HEK293 (cell line): Measurements from ENCODE around the gene UGT2B10.
"Not testable (repeated sequence)": the region's sequence is repeated elsewhere in the genome, so short reads cannot be mapped to it uniquely, and the experiment has no call there.

ENCODE experiments used
- CTCF ChIA-PET: fragments of 350-600 bp; formaldehyde crosslinking; extraction: SDS; loops from one replicate; lab custom pipeline; 2021; ENCODE audit warnings: antibody characterized with exemption; lab: Yijun Ruan, JAX
- POLR2A ChIA-PET: fragments of 300-600 bp; formaldehyde crosslinking; extraction: SDS; loops from one replicate; lab custom pipeline; 2020; ENCODE audit warnings: antibody characterized with exemption, inconsistent platforms; lab: Yijun Ruan, JAX
- H3K27ac ChIP-seq: fragments of 200-500 bp; sonication (Bioruptor generic); 2 replicates; pipeline ENCODE4 v1.5.1; 2014; ENCODE audit warnings: low read depth, low read length, control low read depth, inconsistent platforms; ENCODE audit errors: extremely low read depth
- H3K36me3 ChIP-seq, 2 experiments: fragments of 200-500 bp in 1 of 2; sonication (Bioruptor generic) in 1 of 2; 1 replicate in 1 of 2; 2 replicates in 1 of 2; pipeline ENCODE4 v1.5.1; 2014 to 2017; ENCODE audit warnings: inconsistent platforms in 2 of 2, low read length in 2 of 2; ENCODE audit not compliant: control insufficient read depth in 2 of 2, insufficient read depth in 1 of 2
- H3K4me1 ChIP-seq: fragments of 200-500 bp; sonication (Bioruptor generic); 2 replicates; pipeline ENCODE4 v1.5.1; 2014; ENCODE audit warnings: mild to moderate bottlenecking, low read length, inconsistent platforms; ENCODE audit not compliant: control insufficient read depth, insufficient read depth
- H3K4me3 ChIP-seq: 2 replicates; pipeline ENCODE4 v1.5.1; 2011; ENCODE audit warnings: low read depth, mild to moderate bottlenecking, control low read depth, low read length, moderate library complexity
- H3K9me3 ChIP-seq: fragments of 200-500 bp; sonication (Bioruptor generic); 2 replicates; pipeline ENCODE4 v1.5.1; 2014; ENCODE audit warnings: low read depth, low read length, inconsistent platforms; ENCODE audit not compliant: control insufficient read depth, insufficient read depth
- GLIS2 ChIP-seq: fragments of 450-650 bp; formaldehyde crosslinking; IDR thresholded peaks from 2 replicates; pipeline ENCODE4 v1.5.1; 2016; ENCODE audit warnings: missing biosample characterization, missing genetic modification characterization
- KLF17 ChIP-seq: fragments of 450-650 bp; formaldehyde crosslinking; IDR thresholded peaks from 2 replicates; pipeline ENCODE4 v1.5.1; 2016; ENCODE audit warnings: missing biosample characterization, missing genetic modification characterization
- SP2 ChIP-seq: fragments of 450-650 bp; formaldehyde crosslinking; IDR thresholded peaks from 2 replicates; pipeline ENCODE4 v1.5.1; 2016; ENCODE audit warnings: missing biosample characterization, missing genetic modification characterization
- ZBTB11 ChIP-seq: fragments of 450-650 bp; formaldehyde crosslinking; conservative IDR thresholded peaks from 2 replicates; pipeline ENCODE4 v1.5.1; 2016; ENCODE audit warnings: low read depth, missing biosample characterization, missing genetic modification characterization
- ZBTB17 ChIP-seq: fragments of 450-650 bp; formaldehyde crosslinking; IDR thresholded peaks from 2 replicates; pipeline ENCODE4 v1.5.1; 2016; ENCODE audit warnings: missing biosample characterization, missing genetic modification characterization
- ZBTB49 ChIP-seq: fragments of 450-650 bp; formaldehyde crosslinking; IDR thresholded peaks from 2 replicates; pipeline ENCODE4 v1.5.1; 2016; ENCODE audit warnings: missing biosample characterization, missing genetic modification characterization, low read depth
- ZNF148 ChIP-seq: fragments of 450-650 bp; formaldehyde crosslinking; IDR thresholded peaks from 2 replicates; pipeline ENCODE4 v1.5.0; 2017; ENCODE audit warnings: missing biosample characterization, missing genetic modification characterization, borderline replicate concordance
- ZNF302 ChIP-seq: fragments of 450-650 bp; formaldehyde crosslinking; IDR thresholded peaks from 2 replicates; pipeline ENCODE4 v1.5.1; 2016; ENCODE audit warnings: missing biosample characterization, missing genetic modification characterization, low read depth
- ZNF423 ChIP-seq: fragments of 450-650 bp; formaldehyde crosslinking; IDR thresholded peaks from 2 replicates; pipeline ENCODE4 v1.5.1; 2016; ENCODE audit warnings: missing biosample characterization, missing genetic modification characterization
- ZNF488 ChIP-seq: fragments of 450-650 bp; formaldehyde crosslinking; IDR thresholded peaks from 2 replicates; pipeline ENCODE4 v1.5.1; 2016; ENCODE audit warnings: missing biosample characterization, missing genetic modification characterization
- ZNF529 ChIP-seq: fragments of 450-650 bp; formaldehyde crosslinking; IDR thresholded peaks from 2 replicates; pipeline ENCODE4 v1.5.1; 2017; ENCODE audit warnings: missing genetic modification characterization, missing biosample characterization; ENCODE audit not compliant: insufficient replicate concordance
- ZNF548 ChIP-seq: fragments of 450-650 bp; formaldehyde crosslinking; IDR thresholded peaks from 2 replicates; pipeline ENCODE4 v1.5.1; 2016; ENCODE audit warnings: missing biosample characterization, missing genetic modification characterization
- ZNF558 ChIP-seq: fragments of 450-650 bp; formaldehyde crosslinking; IDR thresholded peaks from 2 replicates; pipeline ENCODE4 v1.5.1; 2016; ENCODE audit warnings: missing biosample characterization, missing genetic modification characterization
- ZNF596 ChIP-seq: fragments of 450-650 bp; IDR thresholded peaks from 2 replicates; pipeline ENCODE4 v1.5.0; 2018; ENCODE audit warnings: missing biosample characterization, mild to moderate bottlenecking, missing genetic modification characterization, moderate library complexity
- ZNF600 ChIP-seq: fragments of 450-650 bp; formaldehyde crosslinking; IDR thresholded peaks from 2 replicates; pipeline ENCODE4 v1.5.1; 2016; ENCODE audit warnings: missing biosample characterization, missing genetic modification characterization
- ZNF660 ChIP-seq: fragments of 450-650 bp; IDR thresholded peaks from 2 replicates; pipeline ENCODE4 v1.5.1; 2018; ENCODE audit warnings: missing biosample characterization, mild to moderate bottlenecking, missing genetic modification characterization
- ZNF664 ChIP-seq: fragments of 450-650 bp; formaldehyde crosslinking; IDR thresholded peaks from 2 replicates; pipeline ENCODE4 v1.5.1; 2016; ENCODE audit warnings: missing biosample characterization, missing genetic modification characterization
- ZNF76 ChIP-seq: fragments of 450-650 bp; formaldehyde crosslinking; IDR thresholded peaks from 2 replicates; pipeline ENCODE4; 2016; ENCODE audit warnings: low read depth, missing biosample characterization, missing genetic modification characterization, borderline replicate concordance
- ZNF776 ChIP-seq: fragments of 450-650 bp; formaldehyde crosslinking; IDR thresholded peaks from 2 replicates; pipeline ENCODE4 v1.5.0; 2017; ENCODE audit warnings: missing biosample characterization, missing genetic modification characterization, borderline replicate concordance

UGT2B10 gene

GRCh38 chr4:68815617-68816409 lies at the start of gene UGT2B10:
UGT2B10 (plus strand) TSS chr4:68815994; CDS start chr4:68816020, 26 bp downstream.
- CTCF ChIA-PET, H3K9me3 ChIP-seq, H3K4me3 ChIP-seq, H3K36me3 ChIP-seq, H3K27ac ChIP-seq, H3K4me1 ChIP-seq, POLR2A ChIA-PET: not testable (repeated sequence)

- H3K4me3 ChIP-seq, POLR2A ChIA-PET, CTCF ChIA-PET, H3K36me3 ChIP-seq, H3K4me1 ChIP-seq, H3K9me3 ChIP-seq, H3K27ac ChIP-seq: not testable (repeated sequence)
Measured at GRCh38 chr4:68771836-68772235, 44.0 kb upstream of the UGT2B10 start.

- ChIA-PET POLR2A (no interaction called here), CTCF (no interaction called here)
- Histone ChIP-seq H3K36me3 (no peaks in the 10 kb centered on the region), H3K27ac (no peak overlapping the region), H3K4me3 (no peak overlapping the region), H3K9me3 (no peaks in the 10 kb centered on the region), H3K4me1 (no peaks in the 10 kb centered on the region)
- TF ChIP-seq ZNF488 = no peak
- TF ChIP-seq ZNF76 (tag by site-specific recombination) = no peak
- no peak for TF ChIP-seq ZNF529 (tag by site-specific recombination)
- TF ChIP-seq ZNF776 (tag by site-specific recombination) = no peak
- no peak for TF ChIP-seq ZNF423
- no peak for TF ChIP-seq ZNF596 (tag by site-specific recombination)
- no peak for TF ChIP-seq ZNF600 (tag by site-specific recombination)
- no peak for TF ChIP-seq ZNF148
- TF ChIP-seq ZNF548 = no peak
- TF ChIP-seq SP2 (tag by site-specific recombination) = no peak
- no peak for TF ChIP-seq GLIS2 (tag by site-specific recombination)
- TF ChIP-seq ZBTB11 = no peak
- no peak for TF ChIP-seq ZBTB17 (tag by site-specific recombination)
- no peak for TF ChIP-seq ZNF558 (tag by site-specific recombination)
- no peak for TF ChIP-seq KLF17
- TF ChIP-seq ZNF302 = no peak
- TF ChIP-seq ZNF664 (tag by site-specific recombination) = no peak
- TF ChIP-seq ZBTB49 = no peak
- no peak for TF ChIP-seq ZNF660
Measured at GRCh38 chr4:68773699-68774098, 42.1 kb upstream of the UGT2B10 start.
